Measurements from ENCODE around the gene ZSWIM6. TPM values are rescaled to one million over a fixed set of nuclear protein-coding genes. Genes with fewer than 3 reads are reported as not detected.

Gene ZSWIM6
- total RNA-seq, 2 donors from 2014 or later, result 7.8 to 9.8 TPM

DNA sequence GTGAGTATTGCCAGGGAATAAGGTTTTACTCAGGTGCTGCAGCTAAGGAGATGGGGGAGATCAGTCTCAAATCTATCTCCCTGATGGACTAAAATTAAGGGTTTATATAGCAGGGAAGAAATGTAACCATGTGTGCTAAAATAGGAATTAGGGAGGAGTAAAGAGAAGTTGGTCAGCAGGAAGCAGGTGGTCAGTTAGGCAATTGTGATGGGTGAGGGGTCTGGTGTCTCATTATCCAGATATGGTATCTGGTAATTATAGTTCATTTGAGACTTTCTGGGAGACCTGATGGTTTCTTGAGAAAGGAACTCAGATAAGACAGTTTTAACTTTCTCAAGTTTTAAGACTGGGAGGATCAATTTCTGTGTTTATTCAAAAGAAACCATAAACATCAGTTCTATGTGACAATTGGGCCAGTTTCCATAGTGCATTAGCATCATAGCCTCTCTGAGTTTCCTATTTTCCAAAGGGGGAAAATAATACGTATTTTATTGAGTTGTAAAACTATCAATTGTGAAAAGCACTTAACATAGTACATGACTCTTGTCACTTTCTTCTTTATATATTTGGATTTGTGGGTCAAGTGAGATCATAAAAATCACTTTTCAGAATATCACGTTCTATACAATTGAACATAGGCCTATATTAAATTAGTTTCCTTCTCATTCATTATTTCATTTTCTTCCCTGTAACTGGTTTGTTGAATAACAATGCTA is 115.9 kb downstream of the ZSWIM6 start:
- H3K27me3 Mint-ChIP-seq, result no peaks in the 10 kb centered on the region
- no peak for ATAC-seq
- H3K9me3 Mint-ChIP-seq, result peaks cover 8% of the 10 kb centered on the region
- no peak overlapping the region for H3K4me3 Mint-ChIP-seq
- peaks cover 0 to 9% of the 10 kb centered on the region in 2 donors for H3K4me1 Mint-ChIP-seq (ENCODE audit: low read depth in 2 of 2)
- H3K36me3 Mint-ChIP-seq, result peaks cover 14% of the 10 kb centered on the region
- no peak for DNase-seq (ENCODE audit: low spot score)
- H3K27ac Mint-ChIP-seq, result no peak overlapping the region

DNA sequence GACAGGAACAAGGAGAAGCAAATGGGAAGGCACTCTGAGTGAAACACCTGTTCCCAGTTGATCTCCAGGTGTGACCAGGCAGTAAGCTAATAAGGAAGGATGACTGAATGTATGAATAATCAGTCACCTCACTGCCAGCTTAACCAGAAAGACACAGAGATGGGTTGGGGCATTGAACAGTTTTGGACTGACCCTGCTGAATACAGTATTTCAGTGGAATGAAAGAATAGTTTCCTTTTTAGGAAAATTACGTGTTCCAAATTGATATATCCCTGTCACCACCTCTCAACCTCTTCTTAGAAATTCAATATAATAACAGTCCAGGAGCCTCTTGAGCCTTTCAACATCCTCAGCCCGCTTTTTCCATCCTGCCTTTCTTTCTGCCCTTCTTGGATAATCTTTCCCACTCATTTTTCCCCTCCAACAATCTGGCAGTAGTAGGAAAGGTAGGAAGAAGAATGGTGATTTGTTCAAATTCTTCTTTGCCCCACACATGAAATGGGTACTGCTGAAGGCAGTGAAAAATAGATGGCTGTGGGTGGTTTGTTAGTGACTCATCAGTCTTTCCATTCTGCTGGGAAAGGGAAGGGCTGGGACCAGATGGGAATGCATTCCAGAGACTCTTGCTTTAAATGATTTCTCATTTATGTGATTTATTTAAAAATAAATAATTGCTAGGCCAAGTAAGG is 117.9 kb downstream of the ZSWIM6 start:
- peaks cover 0 to 9% of the 10 kb centered on the region in 2 donors for H3K4me1 Mint-ChIP-seq (ENCODE audit: low read depth in 2 of 2)
- no peaks in the 10 kb centered on the region for H3K27me3 Mint-ChIP-seq
- ATAC-seq, result no peak
- peaks cover 8% of the 10 kb centered on the region for H3K9me3 Mint-ChIP-seq
- no peak for DNase-seq (ENCODE audit: low spot score)
- no peak overlapping the region for H3K27ac Mint-ChIP-seq
- no peak overlapping the region for H3K4me3 Mint-ChIP-seq
- peaks cover 14% of the 10 kb centered on the region for H3K36me3 Mint-ChIP-seq

DNA sequence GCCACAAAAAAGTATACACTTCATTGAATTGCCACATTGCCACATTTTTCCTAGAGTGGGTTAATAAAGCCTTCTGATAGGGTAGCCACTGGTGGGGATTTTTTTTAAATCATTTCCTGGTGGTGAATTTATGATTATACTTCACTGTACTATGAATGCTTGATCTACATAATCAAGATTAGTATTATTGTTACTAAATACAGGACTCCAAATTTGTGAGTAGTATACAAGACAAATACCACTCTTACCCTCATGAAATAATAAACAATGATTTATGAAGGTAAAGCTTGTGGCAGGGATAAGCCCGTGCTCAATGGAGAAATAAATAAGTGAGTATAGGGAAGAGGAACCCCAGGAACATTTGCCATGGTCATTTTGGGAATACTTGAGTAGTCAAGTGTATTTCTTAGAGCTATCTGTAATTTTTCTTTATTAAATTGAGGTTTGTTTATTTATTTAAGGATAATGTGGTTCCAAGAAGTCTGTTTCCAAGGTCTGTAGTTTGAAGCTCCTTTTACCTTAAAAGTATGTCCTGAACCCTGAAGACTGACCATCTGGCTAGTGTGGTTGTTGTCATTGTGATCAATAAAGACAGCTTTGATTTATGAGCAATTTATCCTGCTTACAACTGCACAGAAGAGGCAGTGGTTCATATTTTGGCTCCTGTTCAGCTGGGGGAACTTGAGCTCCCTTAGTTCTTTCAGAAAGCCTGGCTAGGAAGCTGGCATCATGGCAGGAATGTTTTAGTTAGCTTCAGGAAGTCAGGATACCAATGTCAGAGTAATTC is 118.6 kb downstream of the ZSWIM6 start:
- Mint-ChIP-seq H3K9me3 (peaks cover 8% of the 10 kb centered on the region), H3K4me3 (no peak overlapping the region), H3K4me1 (ENCODE audit: low read depth in 2 of 2) (peaks cover 0 to 11% of the 10 kb centered on the region in 2 donors), H3K27ac (no peak overlapping the region), H3K27me3 (no peaks in the 10 kb centered on the region), H3K36me3 (peaks cover 14% of the 10 kb centered on the region)
- DNase-seq (ENCODE audit: low spot score), result no peak
- ATAC-seq, result no peak

DNA sequence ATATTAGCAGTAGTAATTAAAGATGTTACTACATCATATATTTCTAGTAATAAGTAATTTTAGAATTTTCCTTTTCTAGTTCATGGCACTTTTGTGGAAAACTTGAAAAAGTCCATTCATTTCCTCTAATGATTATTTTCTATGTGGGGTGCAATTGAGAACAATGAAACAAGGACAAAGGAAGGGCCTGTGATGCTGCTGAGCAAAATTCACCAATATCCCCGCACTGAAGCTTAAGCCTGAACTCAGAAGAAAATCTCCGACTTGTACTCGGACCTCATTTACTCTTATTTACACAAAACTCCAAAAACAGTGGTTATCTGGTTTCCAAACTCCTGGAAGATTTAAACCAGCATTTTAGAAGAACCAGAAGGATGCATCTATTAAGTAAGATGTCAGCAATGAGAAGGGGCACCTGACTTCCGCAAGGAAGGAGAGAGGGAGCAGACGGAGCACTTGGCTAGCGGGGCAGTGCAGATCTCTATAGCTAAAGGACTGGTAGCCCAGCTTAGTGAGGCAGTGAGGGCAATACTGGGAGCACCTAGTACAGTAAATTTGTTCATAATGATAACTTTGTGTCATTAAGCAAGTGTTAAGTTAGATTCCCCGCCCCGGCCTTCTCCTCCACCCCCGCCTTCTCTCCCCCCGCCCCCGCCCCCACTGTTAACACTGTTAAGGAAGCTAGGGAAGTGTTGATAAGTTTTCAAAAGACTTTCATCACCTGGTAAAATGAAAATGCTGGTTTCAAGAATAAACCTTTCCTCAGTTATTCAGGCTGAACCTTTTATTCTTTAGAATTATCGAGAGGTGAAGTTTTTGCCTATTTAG is 123.3 kb downstream of the ZSWIM6 start:
- no peak overlapping the region for H3K4me3 Mint-ChIP-seq
- no peaks in the 10 kb centered on the region for H3K27me3 Mint-ChIP-seq
- H3K36me3 Mint-ChIP-seq, result no peaks in the 10 kb centered on the region
- no peak for ATAC-seq
- no peaks in the 10 kb centered on the region for H3K9me3 Mint-ChIP-seq
- H3K4me1 Mint-ChIP-seq (ENCODE audit: low read depth in 2 of 2), result peaks cover 0 to 9% of the 10 kb centered on the region in 2 donors
- no peak overlapping the region for H3K27ac Mint-ChIP-seq
- DNase-seq (ENCODE audit: low spot score), result no peak

DNA sequence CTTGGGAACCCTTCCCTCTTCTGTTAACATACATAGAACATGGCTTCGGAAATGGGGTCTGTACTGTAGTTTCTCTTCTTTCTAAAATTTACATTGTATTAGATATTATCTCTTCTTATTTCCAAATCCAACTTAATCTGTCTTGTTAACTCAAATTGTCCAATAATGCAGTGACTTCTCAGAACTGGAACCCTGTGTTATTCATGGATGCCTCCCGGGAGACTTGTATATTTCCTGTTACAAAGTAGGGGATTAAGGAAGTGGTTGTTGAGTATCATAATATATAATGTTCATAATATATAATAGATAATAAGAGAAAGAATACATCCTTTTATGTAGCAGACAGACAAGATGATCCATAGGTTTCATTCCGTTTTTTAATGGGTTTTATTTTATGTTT is 128.4 kb downstream of the ZSWIM6 start:
- H3K36me3 Mint-ChIP-seq, result no peaks in the 10 kb centered on the region
- H3K9me3 Mint-ChIP-seq, result no peaks in the 10 kb centered on the region
- H3K27ac Mint-ChIP-seq, result no peak overlapping the region
- H3K4me3 Mint-ChIP-seq, result no peak overlapping the region
- DNase-seq (ENCODE audit: low spot score) (no peak), ATAC-seq (no peak)
- H3K4me1 Mint-ChIP-seq (ENCODE audit: low read depth in 2 of 2), result peaks cover 0 to 9% of the 10 kb centered on the region in 2 donors
- H3K27me3 Mint-ChIP-seq, result no peaks in the 10 kb centered on the region

DNA sequence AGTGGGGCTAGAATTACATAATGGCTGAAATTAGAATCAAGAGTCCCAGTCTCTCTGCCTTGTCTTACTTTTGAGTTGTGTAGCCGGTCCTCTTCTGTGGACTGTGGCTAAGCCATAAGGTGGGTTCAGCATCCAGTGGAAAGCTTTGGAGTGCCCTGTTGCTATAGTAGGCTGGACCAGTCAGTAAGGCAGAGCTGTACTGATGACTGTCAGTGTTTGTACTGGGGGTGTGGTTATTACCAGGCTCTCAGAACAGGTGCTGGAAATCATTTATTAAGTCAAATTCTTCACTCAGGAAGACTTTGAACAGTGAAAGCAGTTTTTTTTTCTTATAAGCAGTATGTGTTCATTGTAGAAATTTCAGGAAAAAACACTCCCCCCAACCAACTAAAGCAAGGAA is 129.4 kb downstream of the ZSWIM6 start:
- DNase-seq (ENCODE audit: low spot score) (no peak), ATAC-seq (no peak)
- no peak overlapping the region for H3K27ac Mint-ChIP-seq
- no peaks in the 10 kb centered on the region for H3K36me3 Mint-ChIP-seq
- H3K9me3 Mint-ChIP-seq, result no peaks in the 10 kb centered on the region
- H3K27me3 Mint-ChIP-seq, result no peaks in the 10 kb centered on the region
- peaks cover 0 to 11% of the 10 kb centered on the region in 2 donors for H3K4me1 Mint-ChIP-seq (ENCODE audit: low read depth in 2 of 2)
- H3K4me3 Mint-ChIP-seq, result no peak overlapping the region

DNA sequence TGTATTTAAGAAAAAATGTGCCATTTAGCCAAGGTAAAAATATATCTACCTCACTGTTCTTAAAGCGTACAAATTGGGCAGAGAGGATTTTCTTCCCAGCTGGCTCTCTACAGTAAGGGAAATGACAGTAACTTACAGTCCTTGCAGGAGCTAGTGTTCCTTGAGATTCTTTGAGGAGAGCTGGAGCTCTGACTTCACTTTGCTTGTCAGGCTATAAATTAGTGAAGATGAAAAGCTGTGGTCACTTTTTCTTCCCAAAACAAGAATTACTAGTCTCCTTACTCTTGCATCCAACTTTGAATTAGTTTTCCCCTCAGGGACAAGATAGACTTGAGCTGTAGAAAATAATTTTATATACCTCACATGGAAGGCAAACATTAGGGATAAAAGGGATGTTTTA is 129.9 kb downstream of the ZSWIM6 start:
- no peak for ATAC-seq
- no peaks in the 10 kb centered on the region for H3K36me3 Mint-ChIP-seq

DNA sequence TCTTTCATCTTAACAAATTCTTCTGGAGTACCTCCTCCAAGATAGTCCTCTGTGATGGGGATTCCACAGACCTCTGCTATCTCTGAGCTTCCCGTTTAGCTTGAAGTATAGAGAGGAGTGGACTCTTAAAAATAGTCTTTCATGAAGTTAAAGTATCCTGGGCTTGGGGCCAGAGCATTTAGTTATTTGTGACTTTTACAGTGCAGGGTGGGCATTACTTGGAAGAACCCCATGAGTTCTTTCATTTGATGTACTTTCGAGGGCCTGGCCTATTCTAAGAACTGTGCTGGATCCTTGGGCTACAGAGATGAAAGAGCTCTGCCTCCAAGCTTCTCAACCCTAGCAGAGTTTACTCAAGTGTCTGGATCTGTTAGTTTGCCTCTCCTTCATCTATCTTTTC is 131.5 kb downstream of the ZSWIM6 start:
- no peak overlapping the region for H3K27ac Mint-ChIP-seq
- no peaks in the 10 kb centered on the region for H3K9me3 Mint-ChIP-seq
- no peak for DNase-seq (ENCODE audit: low spot score)
- H3K4me3 Mint-ChIP-seq, result no peak overlapping the region
- no peak for ATAC-seq
- H3K27me3 Mint-ChIP-seq, result no peaks in the 10 kb centered on the region
- H3K36me3 Mint-ChIP-seq, result no peaks in the 10 kb centered on the region
- H3K4me1 Mint-ChIP-seq (ENCODE audit: low read depth in 2 of 2), result peaks cover 0 to 13% of the 10 kb centered on the region in 2 donors

More for the DNA sequence above, 129.9 kb downstream of the ZSWIM6 start:
- Mint-ChIP-seq H3K27me3 (no peaks in the 10 kb centered on the region), H3K27ac (no peak overlapping the region), H3K4me3 (no peak overlapping the region), H3K4me1 (ENCODE audit: low read depth in 2 of 2) (peaks cover 0 to 9% of the 10 kb centered on the region in 2 donors), H3K9me3 (no peaks in the 10 kb centered on the region)
- no peak for DNase-seq (ENCODE audit: low spot score)

DNA sequence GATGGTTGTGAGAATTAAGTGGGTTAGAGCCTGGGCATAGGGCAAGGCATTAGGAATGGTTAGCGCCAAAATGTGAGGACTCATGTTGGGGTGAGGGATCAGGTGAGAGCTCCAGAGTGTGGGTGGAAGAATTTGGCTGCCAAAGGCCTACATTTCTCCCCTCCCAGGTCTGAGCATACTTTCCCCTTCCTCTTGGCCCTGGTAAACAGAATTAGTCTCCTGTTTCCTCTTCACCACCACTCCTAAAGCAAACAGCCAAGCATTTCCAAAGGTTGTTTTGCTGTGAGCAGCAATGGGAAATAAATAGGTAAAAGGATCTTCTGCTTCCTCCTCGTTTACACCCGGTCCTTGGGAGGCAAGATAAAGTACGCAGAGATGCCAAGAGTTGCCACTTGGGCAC is 132.5 kb downstream of the ZSWIM6 start:
- DNase-seq (ENCODE audit: low spot score) (no peak), ATAC-seq (no peak)
- peaks cover 0 to 13% of the 10 kb centered on the region in 2 donors for H3K4me1 Mint-ChIP-seq (ENCODE audit: low read depth in 2 of 2)
- no peak overlapping the region for H3K4me3 Mint-ChIP-seq
- no peaks in the 10 kb centered on the region for H3K27me3 Mint-ChIP-seq
- no peak overlapping the region for H3K27ac Mint-ChIP-seq
- H3K9me3 Mint-ChIP-seq, result no peaks in the 10 kb centered on the region
- no peaks in the 10 kb centered on the region for H3K36me3 Mint-ChIP-seq

DNA sequence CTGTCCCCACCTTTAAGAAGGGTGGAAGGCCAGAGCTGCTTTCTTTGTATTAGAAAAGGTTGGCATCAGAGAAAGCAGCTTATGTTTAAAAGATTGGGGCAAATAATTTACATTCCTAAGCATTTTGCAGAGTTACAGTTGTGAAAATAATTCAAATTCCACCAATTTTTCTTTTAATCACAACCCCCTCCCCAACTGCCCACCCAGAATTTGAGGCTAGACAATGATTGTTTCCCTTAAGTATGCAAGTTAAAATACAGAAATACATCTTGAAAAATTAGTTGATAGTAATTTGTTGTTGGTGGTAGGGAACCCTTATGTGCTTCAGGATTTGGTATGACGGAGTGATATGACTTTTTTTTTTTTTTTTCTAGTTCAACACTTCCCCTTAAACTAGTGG is 133.0 kb downstream of the ZSWIM6 start:
- Mint-ChIP-seq H3K9me3 (no peaks in the 10 kb centered on the region), H3K27ac (no peak overlapping the region), H3K4me3 (no peak overlapping the region), H3K4me1 (ENCODE audit: low read depth in 2 of 2) (peaks cover 0 to 13% of the 10 kb centered on the region in 2 donors), H3K36me3 (no peaks in the 10 kb centered on the region), H3K27me3 (no peaks in the 10 kb centered on the region)
- no peak for ATAC-seq
- no peak for DNase-seq (ENCODE audit: low spot score)

DNA sequence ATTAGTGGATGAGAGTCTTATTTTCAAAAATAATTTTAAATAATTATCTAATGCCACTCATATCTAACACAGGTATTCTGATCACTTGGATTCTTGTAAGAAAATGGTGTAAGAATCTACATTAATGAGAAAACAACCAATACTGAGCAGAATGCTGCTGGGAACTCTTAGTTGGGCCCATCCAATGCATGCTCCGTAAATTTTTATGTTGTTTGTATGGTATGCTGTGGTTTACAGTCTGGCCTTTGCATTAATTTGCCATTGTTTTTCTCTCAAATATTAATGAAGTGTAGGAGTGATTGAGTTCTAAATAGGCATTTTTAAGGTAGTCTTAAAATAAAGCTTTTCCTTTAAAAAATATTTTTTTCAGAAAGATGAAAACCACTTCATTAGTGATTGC is 133.4 kb downstream of the ZSWIM6 start:
- Mint-ChIP-seq H3K4me1 (ENCODE audit: low read depth in 2 of 2) (peaks cover 0 to 13% of the 10 kb centered on the region in 2 donors), H3K27me3 (no peaks in the 10 kb centered on the region), H3K36me3 (no peaks in the 10 kb centered on the region), H3K27ac (no peak overlapping the region), H3K9me3 (no peaks in the 10 kb centered on the region), H3K4me3 (no peak overlapping the region)
- ATAC-seq (no peak), DNase-seq (ENCODE audit: low spot score) (no peak)

DNA sequence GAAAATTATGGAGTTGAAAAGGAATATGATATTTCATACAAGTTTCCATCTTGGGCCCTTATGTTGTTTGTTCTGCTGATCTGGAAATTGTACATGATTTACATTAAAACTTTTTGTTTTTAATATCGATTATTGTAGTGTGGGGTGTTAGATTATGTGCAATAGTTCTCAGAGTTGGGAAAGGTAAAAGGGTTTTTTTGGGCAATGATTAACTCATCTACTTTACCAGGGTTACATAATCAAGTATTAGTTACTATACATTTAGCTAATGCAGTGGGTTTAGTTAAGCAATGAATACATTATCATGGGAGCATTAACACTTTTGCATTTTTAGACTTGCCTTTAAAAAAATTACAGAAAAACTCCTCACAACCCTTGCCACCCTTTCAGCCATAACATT is 134.0 kb downstream of the ZSWIM6 start:
- no peak for DNase-seq (ENCODE audit: low spot score)
- no peaks in the 10 kb centered on the region for H3K27me3 Mint-ChIP-seq
- H3K27ac Mint-ChIP-seq, result no peak overlapping the region
- no peak overlapping the region for H3K4me3 Mint-ChIP-seq
- H3K9me3 Mint-ChIP-seq, result no peaks in the 10 kb centered on the region
- no peaks in the 10 kb centered on the region for H3K36me3 Mint-ChIP-seq
- no peak for ATAC-seq
- H3K4me1 Mint-ChIP-seq (ENCODE audit: low read depth in 2 of 2), result peaks cover 4 to 15% of the 10 kb centered on the region in 2 donors

DNA sequence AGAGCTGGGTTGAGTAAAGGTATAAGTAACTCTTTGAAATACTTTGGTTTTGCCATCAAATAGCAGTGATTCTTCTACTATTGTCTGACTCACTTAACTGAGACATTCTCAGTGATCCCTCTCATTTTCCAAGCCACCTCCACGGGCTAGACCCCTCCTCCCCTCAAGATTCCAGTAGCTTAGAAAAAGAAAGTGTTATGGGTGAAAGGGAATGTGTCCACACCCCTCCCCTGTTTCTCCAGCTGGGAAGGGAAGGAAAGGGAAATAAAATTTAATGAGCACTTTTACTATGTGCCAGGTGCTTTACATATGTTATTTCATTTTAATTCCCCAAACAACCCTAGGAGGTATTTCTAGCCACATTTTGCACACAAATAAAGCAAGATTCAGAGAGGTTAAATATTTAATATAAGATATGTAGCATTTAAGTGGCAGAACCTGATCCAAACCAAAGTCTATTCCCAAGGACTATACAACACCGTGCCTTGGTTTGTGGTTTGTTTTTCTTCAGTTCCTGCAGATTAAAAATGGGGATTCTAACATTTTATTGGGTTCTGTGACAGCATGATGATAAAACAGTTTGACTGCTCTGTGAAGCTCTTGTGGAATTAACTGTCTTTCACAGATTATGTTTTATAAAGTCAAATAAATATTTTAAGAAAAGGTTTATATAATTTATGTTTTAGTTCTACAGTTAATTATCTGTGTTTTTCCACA is 135.9 kb downstream of the ZSWIM6 start:
- H3K27me3 Mint-ChIP-seq, result no peaks in the 10 kb centered on the region
- no peak for DNase-seq (ENCODE audit: low spot score)
- ATAC-seq, result no peak
- no peak overlapping the region for H3K27ac Mint-ChIP-seq
- no peak overlapping the region for H3K4me3 Mint-ChIP-seq
- no peaks in the 10 kb centered on the region for H3K9me3 Mint-ChIP-seq
- H3K36me3 Mint-ChIP-seq, result no peaks in the 10 kb centered on the region
- H3K4me1 Mint-ChIP-seq (ENCODE audit: low read depth in 2 of 2), result peaks cover 19 to 25% of the 10 kb centered on the region in 2 donors
